HG02973 (cell line): Measurements from ENCODE around the gene TRAP1.

Experiments
- ATAC-seq: cut with Tn5 transposase; IDR thresholded peaks from one replicate; pipeline ENCODE4 v1.9.1; 2021; ENCODE audit warnings: moderate library complexity; ENCODE audit not compliant: unreplicated experiment

Gene TRAP1

GRCh38 chr16:3652373-3653195 lies 64.7 kb downstream of the TRAP1 start:
- ATAC-seq = no peak

GRCh38 chr16:3651461-3652372 lies 65.6 kb downstream of the TRAP1 start:
- ATAC-seq = no peak

- ATAC-seq = no peak
Measured at GRCh38 chr16:3650631-3651265, 66.6 kb downstream of the TRAP1 start.

GRCh38 chr16:3646348-3646920 lies 70.9 kb downstream of the TRAP1 start:
- ATAC-seq = no peak

GRCh38 chr16:3645504-3646347 lies 71.6 kb downstream of the TRAP1 start:
- ATAC-seq = no peak

GRCh38 chr16:3645108-3645503 lies 72.2 kb downstream of the TRAP1 start:
- ATAC-seq = no peak

- no peak for ATAC-seq
Measured at GRCh38 chr16:3643095-3643730, 74.1 kb downstream of the TRAP1 start.

- no peak for ATAC-seq
Measured at GRCh38 chr16:3642397-3643094, 74.8 kb downstream of the TRAP1 start.

GRCh38 chr16:3641801-3642396 lies 75.4 kb downstream of the TRAP1 start:
- ATAC-seq = no peak

GRCh38 chr16:3640632-3641501 lies 76.5 kb downstream of the TRAP1 start:
- no peak for ATAC-seq

- ATAC-seq = no peak
Measured at GRCh38 chr16:3640207-3640606, 77.1 kb downstream of the TRAP1 start.

- no peak for ATAC-seq
Measured at GRCh38 chr16:3638916-3639644, 78.2 kb downstream of the TRAP1 start.

- ATAC-seq = no peak
Measured at GRCh38 chr16:3637371-3637923, 79.9 kb downstream of the TRAP1 start.

GRCh38 chr16:3625911-3626732 lies 91.2 kb downstream of the TRAP1 start:
- ATAC-seq = peak; percentile 41

- ATAC-seq = no peak
Measured at GRCh38 chr16:3625331-3625730, 92.0 kb downstream of the TRAP1 start.

- ATAC-seq = no peak
Measured at GRCh38 chr16:3623642-3624041, 93.7 kb downstream of the TRAP1 start.
